Hepatocyte (in vitro differentiated cells): ENCODE measurements around the gene LGALS3BP. TPM values are rescaled to one million over a fixed set of nuclear protein-coding genes. Genes with fewer than 3 reads are reported as not detected.

Experiments used
- DNase-seq: peaks from one replicate; pipeline ENCODE4 v3.0.0-alpha.2; 2016; ENCODE audit warnings: low spot score
- H2AFZ ChIP-seq: fragments of 200-600 bp; sonication (generic); 2 replicates; pipeline ENCODE4 v1.6.0; 2016; ENCODE audit warnings: antibody characterized with exemption, mild to moderate bottlenecking
- H3K27ac ChIP-seq: fragments of 200-600 bp; sonication (generic); 2 replicates; pipeline ENCODE4 v1.5.1; 2016; ENCODE audit warnings: mild to moderate bottlenecking
- H3K27me3 ChIP-seq: fragments of 200-600 bp; sonication (generic); 2 replicates; pipeline ENCODE4 v1.6.1; 2016
- H3K36me3 ChIP-seq: fragments of 200-600 bp; sonication (generic); replicated peaks from 2 replicates; pipeline ENCODE4 v1.5.1; 2016; ENCODE audit warnings: low read depth; ENCODE audit not compliant: insufficient read depth
- H3K4me1 ChIP-seq: fragments of 200-600 bp; sonication (generic); 2 replicates; pipeline ENCODE4 v1.5.1; 2016; ENCODE audit warnings: mild to moderate bottlenecking, moderate library complexity; ENCODE audit not compliant: insufficient read depth
- H3K4me2 ChIP-seq: fragments of 200-600 bp; sonication (generic); 2 replicates; pipeline ENCODE4 v1.6.0; 2016
- H3K4me3 ChIP-seq: fragments of 200-600 bp; sonication (generic); 2 replicates; pipeline ENCODE4 v1.5.1; 2016; ENCODE audit warnings: mild to moderate bottlenecking
- H3K79me2 ChIP-seq: fragments of 200-600 bp; sonication (generic); 2 replicates; pipeline ENCODE4 v1.6.0; 2017; ENCODE audit warnings: mild to moderate bottlenecking
- H3K9me2 ChIP-seq: fragments of 200-600 bp; sonication (generic); replicated peaks from 2 replicates; pipeline ENCODE4 v1.6.0; 2017; ENCODE audit warnings: mild to moderate bottlenecking; ENCODE audit not compliant: insufficient read depth
- H3K9me3 ChIP-seq: fragments of 200-600 bp; sonication (generic); 2 replicates; pipeline ENCODE4 v1.5.1; 2016; ENCODE audit warnings: low read depth, mild to moderate bottlenecking
- H4K20me1 ChIP-seq: fragments of 200-600 bp; sonication (generic); 2 replicates; pipeline ENCODE4 v1.6.0; 2016; ENCODE audit warnings: mild to moderate bottlenecking; ENCODE audit not compliant: insufficient read depth, poor library complexity, severe bottlenecking
- EZH2 ChIP-seq: fragments of 200-600 bp; sonication (generic); IDR thresholded peaks from 2 replicates; pipeline ENCODE4 v1.6.1; 2016; ENCODE audit warnings: antibody characterized with exemption, mild to moderate bottlenecking, borderline replicate concordance
- EZH2phosphoT487 ChIP-seq: fragments of 200-600 bp; sonication (generic); IDR thresholded peaks from one replicate; pipeline ENCODE4 v1.6.1; 2018; ENCODE audit warnings: antibody characterized with exemption, mild to moderate bottlenecking, low read depth, moderate library complexity; ENCODE audit not compliant: unreplicated experiment, severe bottlenecking
- WGBS: methylation state at CpG from one replicate; pipeline ENCODE4 v1.1.6; 2016; ENCODE audit warnings: low lambda C conversion rate; ENCODE audit errors: missing lambda C conversion rate; 5-methylcytosine and 5-hydroxymethylcytosine counted together
- polyA plus RNA-seq: library from polyadenylated mRNA; unstranded; fragments of >200 nt; fragmentation: Nextera tagmentation; extraction: Ambion mirVana; gene quantifications from 2 replicates; pipeline ENCODE4 v1.2.1, GENCODE V29; 2016
- total RNA-seq: library from RNA; depleted of rRNA; stranded (reverse); fragments of >200 nt; gene quantifications from 2 replicates; pipeline ENCODE4 v1.2.3, GENCODE V29; 2014
- TF ChIP-seq, protein P1 (sequence below): fragments of 200-600 bp; sonication (generic); IDR thresholded peaks from 2 replicates; pipeline ENCODE4 v1.5.1; 2016; ENCODE audit warnings: antibody characterized with exemption, mild to moderate bottlenecking; ENCODE audit not compliant: poor library complexity

Gene LGALS3BP
- total and polyA plus RNA-seq, 2 experiments from 2014 or later, result 305 to 787 TPM

DNA sequence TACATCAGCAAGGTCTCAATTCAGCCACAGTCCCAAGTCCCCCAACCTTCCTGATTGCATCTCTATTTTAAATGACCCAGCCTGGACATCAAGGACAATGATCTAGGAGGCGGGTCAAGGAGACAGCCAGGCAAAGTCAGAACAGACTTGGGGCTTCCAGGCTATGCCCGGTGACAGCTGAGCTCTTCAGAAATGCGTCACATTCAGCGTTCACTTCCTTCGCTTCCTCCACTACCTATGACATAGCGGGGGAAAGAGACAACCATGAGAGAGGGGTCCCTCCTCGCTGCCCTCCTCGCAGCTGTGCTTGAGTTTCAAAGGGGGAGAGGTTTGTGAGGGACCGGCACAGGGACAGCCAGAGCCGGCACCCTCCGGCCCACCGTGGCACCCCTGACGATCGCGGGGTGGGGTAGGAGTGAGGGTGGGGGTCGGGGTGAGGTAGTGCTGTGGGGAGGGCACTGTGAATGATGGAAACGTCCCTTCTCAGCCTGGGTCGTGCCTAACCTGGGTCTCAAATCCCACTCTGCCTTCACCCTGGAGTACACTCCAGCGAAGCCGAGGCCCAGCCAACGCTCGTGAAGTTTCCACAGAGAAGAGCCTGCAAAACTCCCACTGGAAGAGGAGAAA, 12.3 kb upstream of the LGALS3BP start:
- Histone ChIP-seq H3K27me3 (no peaks in the 10 kb centered on the region), H3K36me3 (no peaks in the 10 kb centered on the region), H3K79me2 (no peaks in the 10 kb centered on the region), H3K9me3 (no peaks in the 10 kb centered on the region), H3K4me3 (no peak overlapping the region), H3K9me2 (no peaks in the 10 kb centered on the region), H4K20me1 (peaks cover 4% of the 10 kb centered on the region), H3K27ac (no peak overlapping the region), H2AFZ (no peak overlapping the region), H3K4me1 (peaks cover 9% of the 10 kb centered on the region), H3K4me2 (no peak overlapping the region)
- 95% methylated on average over 20 of the region's 22 CpGs for WGBS
- TF ChIP-seq, protein P1, sequence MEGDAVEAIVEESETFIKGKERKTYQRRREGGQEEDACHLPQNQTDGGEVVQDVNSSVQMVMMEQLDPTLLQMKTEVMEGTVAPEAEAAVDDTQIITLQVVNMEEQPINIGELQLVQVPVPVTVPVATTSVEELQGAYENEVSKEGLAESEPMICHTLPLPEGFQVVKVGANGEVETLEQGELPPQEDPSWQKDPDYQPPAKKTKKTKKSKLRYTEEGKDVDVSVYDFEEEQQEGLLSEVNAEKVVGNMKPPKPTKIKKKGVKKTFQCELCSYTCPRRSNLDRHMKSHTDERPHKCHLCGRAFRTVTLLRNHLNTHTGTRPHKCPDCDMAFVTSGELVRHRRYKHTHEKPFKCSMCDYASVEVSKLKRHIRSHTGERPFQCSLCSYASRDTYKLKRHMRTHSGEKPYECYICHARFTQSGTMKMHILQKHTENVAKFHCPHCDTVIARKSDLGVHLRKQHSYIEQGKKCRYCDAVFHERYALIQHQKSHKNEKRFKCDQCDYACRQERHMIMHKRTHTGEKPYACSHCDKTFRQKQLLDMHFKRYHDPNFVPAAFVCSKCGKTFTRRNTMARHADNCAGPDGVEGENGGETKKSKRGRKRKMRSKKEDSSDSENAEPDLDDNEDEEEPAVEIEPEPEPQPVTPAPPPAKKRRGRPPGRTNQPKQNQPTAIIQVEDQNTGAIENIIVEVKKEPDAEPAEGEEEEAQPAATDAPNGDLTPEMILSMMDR, result no peak
- TF ChIP-seq EZH2, result no peak
- no peak for TF ChIP-seq EZH2phosphoT487
- no peak for DNase-seq

DNA sequence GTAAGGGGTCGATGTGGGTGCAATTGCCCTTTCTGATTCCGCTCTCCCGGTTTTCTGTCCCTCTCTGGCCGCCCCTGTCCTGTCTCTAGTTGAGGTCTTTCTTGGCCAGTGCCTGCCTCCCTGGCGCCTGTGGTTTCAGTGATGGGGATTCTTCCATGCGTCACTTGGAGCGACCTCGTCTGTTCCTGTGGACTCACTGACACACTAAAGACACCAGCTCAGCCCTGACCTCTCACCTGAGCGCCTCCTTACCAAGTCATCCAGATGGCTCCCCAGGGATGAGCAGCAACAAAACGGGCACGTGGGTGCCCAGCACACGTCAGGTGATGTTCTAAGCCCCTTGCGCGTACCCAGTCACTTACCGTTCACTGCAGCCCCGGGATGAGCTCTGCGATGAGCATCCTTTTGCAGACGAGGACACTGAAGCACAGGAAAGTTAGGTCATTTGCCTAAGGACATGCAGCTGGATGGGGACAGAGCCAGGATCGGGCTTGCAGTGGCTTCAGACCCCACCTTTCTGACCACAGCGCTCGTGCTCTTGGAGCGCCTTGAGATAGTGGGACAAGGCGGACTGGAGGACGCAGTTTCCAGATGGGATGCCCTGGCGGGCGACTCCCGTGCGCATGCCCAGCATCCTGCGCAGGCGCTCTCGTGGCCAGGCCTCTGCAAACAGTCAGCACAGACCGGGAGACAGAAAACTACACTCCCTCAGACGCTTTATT, 11.5 kb upstream of the LGALS3BP start:
- no peaks in the 10 kb centered on the region for H3K79me2 ChIP-seq
- H3K36me3 ChIP-seq, result no peaks in the 10 kb centered on the region
- H3K4me3 ChIP-seq, result no peak overlapping the region
- no peak for TF ChIP-seq EZH2
- TF ChIP-seq, protein P1, result no peak
- TF ChIP-seq EZH2phosphoT487, result no peak
- H3K4me1 ChIP-seq, result peaks cover 12% of the 10 kb centered on the region
- H4K20me1 ChIP-seq, result peaks cover 4% of the 10 kb centered on the region
- no peak overlapping the region for H2AFZ ChIP-seq
- WGBS, result 95% methylated on average over 33 of the region's 33 CpGs
- no peak for DNase-seq
- no peaks in the 10 kb centered on the region for H3K27me3 ChIP-seq
- no peaks in the 10 kb centered on the region for H3K9me3 ChIP-seq
- no peaks in the 10 kb centered on the region for H3K9me2 ChIP-seq
- H3K4me2 ChIP-seq, result no peak overlapping the region
- no peak overlapping the region for H3K27ac ChIP-seq

DNA sequence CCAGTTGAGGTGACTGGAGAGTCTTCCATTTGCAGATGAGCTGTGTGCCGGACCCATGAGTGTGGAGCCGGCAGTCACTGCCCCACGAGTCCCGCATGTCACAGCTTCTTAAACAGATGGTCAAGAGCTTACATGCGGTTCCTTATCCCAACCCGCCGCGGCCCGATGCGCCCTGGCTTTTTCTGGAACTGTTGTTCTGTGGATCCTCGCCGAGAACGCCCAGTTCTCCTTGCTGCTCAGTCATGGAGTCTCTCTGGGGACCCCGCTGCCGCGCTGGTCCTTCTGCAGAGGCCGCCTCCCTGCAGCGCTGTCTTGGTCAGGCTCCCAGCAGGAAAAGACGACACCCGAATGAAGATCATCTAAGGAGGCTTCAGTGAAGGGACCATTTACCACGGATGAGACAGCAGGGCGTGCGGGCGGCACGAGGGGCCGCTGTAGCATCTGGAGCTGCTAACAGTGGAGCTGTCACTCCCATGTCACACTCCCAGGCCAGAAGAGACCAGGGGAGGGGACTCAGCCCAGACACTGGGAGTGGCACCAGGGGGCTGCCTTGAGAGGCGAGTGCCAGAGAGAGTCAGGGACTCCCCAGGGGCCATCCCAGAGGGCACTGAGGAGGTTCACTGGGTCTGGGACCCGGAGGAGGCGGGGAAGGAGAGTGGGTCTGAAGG, 10.8 kb upstream of the LGALS3BP start:
- Histone ChIP-seq H4K20me1 (peaks cover 4% of the 10 kb centered on the region), H2AFZ (no peak overlapping the region), H3K27ac (no peak overlapping the region), H3K27me3 (no peaks in the 10 kb centered on the region), H3K9me3 (no peaks in the 10 kb centered on the region), H3K4me2 (no peak overlapping the region), H3K4me1 (peaks cover 10% of the 10 kb centered on the region), H3K36me3 (no peaks in the 10 kb centered on the region), H3K79me2 (no peaks in the 10 kb centered on the region), H3K4me3 (no peak overlapping the region), H3K9me2 (no peaks in the 10 kb centered on the region)
- WGBS, result 99% methylated on average over 29 of the region's 29 CpGs
- no peak for TF ChIP-seq EZH2phosphoT487
- TF ChIP-seq, protein P1, result no peak
- no peak for TF ChIP-seq EZH2
- no peak for DNase-seq
